Left renal cortex interstitium (tissue), 4 donors: ENCODE measurements around the gene CTSA. TPM values are rescaled to one million over a fixed set of nuclear protein-coding genes. Genes with fewer than 3 reads are reported as not detected.

Source experiments
- polyA plus RNA-seq, 4 donors: library from polyadenylated mRNA; unstranded; fragments of 120-200 nt; gene quantifications; one replicate each; pipeline ENCODE4 v1.2.1, GENCODE V29; 2013; ENCODE audit not compliant: insufficient read length in 4 of 4

The CTSA gene
- polyA plus RNA-seq, 4 donors: 112 to 176 (median 131) TPM

Other genes starting within 250 kb of the CTSA start
- gene WFDC11, start 221.1 kb upstream of the CTSA start, polyA plus RNA-seq: under 1 TPM in 1 of 4 donors, not detected in 3; 0.27 TPM
- gene WFDC13, start 189.3 kb upstream of the CTSA start, polyA plus RNA-seq: not detected
- gene WFDC10B, start 186.3 kb upstream of the CTSA start, polyA plus RNA-seq: not detected
- gene SPINT4, start 169.0 kb upstream of the CTSA start, polyA plus RNA-seq: not detected
- 1 to 10 TPM; 1.0 to 2.2 (median 1.7) TPM for gene WFDC3, start 99.5 kb upstream of the CTSA start, polyA plus RNA-seq
- gene DNTTIP1, start 99.4 kb upstream of the CTSA start, polyA plus RNA-seq: 10 to 100 TPM; 34.9 to 46.2 (median 39.1) TPM
- 10 to 100 TPM; 56.3 to 76.9 (median 67.4) TPM for gene UBE2C, start 78.7 kb upstream of the CTSA start, polyA plus RNA-seq
- gene TNNC2, start 64.0 kb upstream of the CTSA start, polyA plus RNA-seq: 1 to 10 TPM in 2 of 4 donors, under 1 TPM in 2; 0.32 to 1.4 (median 0.98) TPM
- gene SNX21, start 57.5 kb upstream of the CTSA start, polyA plus RNA-seq: 10 to 100 TPM; 11.3 to 22.4 (median 17.5) TPM
- 10 to 100 TPM; 20.9 to 32.3 (median 26.7) TPM for gene ACOT8, start 33.9 kb upstream of the CTSA start, polyA plus RNA-seq
- 1 to 10 TPM; 5.4 to 5.7 (median 5.6) TPM for gene ZSWIM3, start 33.7 kb upstream of the CTSA start, polyA plus RNA-seq
- gene ZSWIM1, start 10.1 kb upstream of the CTSA start, polyA plus RNA-seq: 10 to 100 TPM; 13.3 to 18.5 (median 15.7) TPM
- 1 to 10 TPM; 2.6 to 7.4 (median 4.8) TPM for gene SPATA25, start 3.7 kb upstream of the CTSA start, polyA plus RNA-seq
- 10 to 100 TPM in 2 of 4 donors, 1 to 10 TPM in 2; 4.2 to 11.2 (median 9.3) TPM for gene NEURL2, start 127 bp upstream of the CTSA start, polyA plus RNA-seq
- 100 to 1,000 TPM; 122 to 170 (median 131) TPM for gene PLTP, start 20.8 kb downstream of the CTSA start, polyA plus RNA-seq
- gene PCIF1, start 43.3 kb downstream of the CTSA start, polyA plus RNA-seq: 10 to 100 TPM; 43.3 to 57.8 (median 50.8) TPM
- gene ZNF335, start 80.9 kb downstream of the CTSA start, polyA plus RNA-seq: 10 to 100 TPM; 10.7 to 21.1 (median 14.2) TPM
- gene MMP9, start 117.6 kb downstream of the CTSA start, polyA plus RNA-seq: under 1 TPM; 0.35 to 0.68 (median 0.43) TPM
- 1 to 10 TPM; 1.5 to 3.2 (median 1.7) TPM for gene SLC12A5, start 137.9 kb downstream of the CTSA start, polyA plus RNA-seq
- 10 to 100 TPM; 53.7 to 62.9 (median 57.5) TPM for gene NCOA5, start 198.6 kb downstream of the CTSA start, polyA plus RNA-seq
- 1 to 10 TPM; 4.4 to 6.6 (median 6.0) TPM for gene CD40, start 227.0 kb downstream of the CTSA start, polyA plus RNA-seq